ENCODE data around the gene CYP46A1. TPM values are rescaled to one million over a fixed set of nuclear protein-coding genes. Genes with fewer than 3 reads are reported as not detected.
A peak's percentile ranks its signal among the peaks of the same experiment; 100 is the strongest.

Gene CYP46A1
- total RNA-seq, 1 experiment from 2014 or later: not detected

- Histone ChIP-seq H3F3A (ENCODE audit: insufficient read depth, low read depth) (peaks cover 16% of the 10 kb centered on the region; the same call in 1 of the 2 replicates), H3K79me2 (ENCODE audit: low read depth) (no peaks in the 10 kb centered on the region), H3K4me3 (no peak overlapping the region), H3K36me3 (ENCODE audit: low read depth) (no peaks in the 10 kb centered on the region), H3K4me1 (replicated peaks; ENCODE audit: insufficient read depth) (peaks cover 55% of the 10 kb centered on the region), H2AFZ (peak overlapping the region; percentile 82; the same call in 1 of the 2 replicates), H4K20me1 (ENCODE audit: insufficient read depth) (no peaks in the 10 kb centered on the region), H3K9me2 (ENCODE audit: insufficient read depth) (no peaks in the 10 kb centered on the region), H3K9me3 (ENCODE audit: insufficient read depth, low read depth) (no peaks in the 10 kb centered on the region), H3K27ac (peak overlapping the region; percentile 91), H3K27me3 (ENCODE audit: insufficient read depth, low read depth) (no peaks in the 10 kb centered on the region), H3K4me2 (peak overlapping the region; percentile 64)
- peak; percentile 37 to 81 for DNase-seq
- ChIA-PET CTCF (no interaction called here), POLR2A (ENCODE audit: unreplicated experiment) (no interaction called here)
- TF ChIP-seq CTCF (conservative IDR thresholded peaks at IDR 0.05) (no peak), EZH2 (IDR thresholded peaks at IDR 0.05; ENCODE audit: low read depth) (no peak)
- BruUV-seq (replicated peaks): no TSS peak
- intact Hi-C loops (cut with micrococcal nuclease; ENCODE audit: unreplicated experiment): no loop called here
Measured at GRCh38 chr14:99752486-99753121, 68.5 kb downstream of the CYP46A1 start.

DNA sequence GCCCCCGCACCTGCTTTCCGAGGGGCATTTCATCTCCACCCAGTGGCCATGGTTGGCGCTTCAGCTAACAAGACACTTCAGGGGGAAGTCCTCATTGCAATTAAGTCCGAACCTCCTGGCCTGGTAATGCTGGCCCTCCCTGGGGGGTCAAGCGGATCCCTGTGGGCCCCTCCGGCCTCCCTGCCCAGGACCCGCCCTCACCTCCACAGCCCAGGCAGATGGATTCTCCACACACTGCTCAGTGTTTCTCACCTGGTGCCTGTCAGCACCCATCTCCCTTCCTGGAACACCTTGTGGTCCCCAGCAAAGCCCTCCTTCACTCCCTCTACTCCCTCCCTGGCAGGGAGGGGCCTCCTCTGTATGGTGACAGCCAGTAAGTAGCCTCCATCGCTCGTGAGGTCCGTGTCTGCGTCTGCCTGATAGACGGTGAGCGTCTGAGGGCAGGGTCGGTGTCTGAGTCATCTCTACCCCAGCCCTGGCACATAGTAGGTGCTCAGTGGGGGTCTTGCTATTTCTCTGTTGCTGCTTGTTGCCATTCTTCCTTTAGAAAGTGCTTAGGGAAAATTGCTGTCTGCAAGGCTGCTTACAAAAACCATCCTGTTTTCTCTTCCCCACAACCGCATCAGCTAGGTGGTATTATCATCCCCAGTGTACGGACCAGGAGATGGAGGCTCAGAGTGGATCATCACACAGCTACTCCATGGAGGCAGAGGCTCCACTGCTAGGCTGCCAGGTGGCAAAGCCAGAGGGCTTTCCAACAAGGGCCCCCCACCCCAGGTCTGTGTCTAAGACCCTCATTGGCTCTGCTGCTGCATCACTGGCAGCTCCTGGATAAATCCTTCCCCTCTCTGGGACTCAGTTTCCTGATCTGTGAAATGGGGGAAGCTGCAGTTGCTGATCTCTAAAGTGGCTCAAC lies 69.4 kb downstream of the CYP46A1 start:
- peak overlapping the region; percentile 43 for H3K27ac ChIP-seq
- no peak for DNase-seq
- H3K9me2 ChIP-seq (ENCODE audit: insufficient read depth): no peaks in the 10 kb centered on the region
- peaks cover 63% of the 10 kb centered on the region for H3K4me1 ChIP-seq (replicated peaks; ENCODE audit: insufficient read depth)
- ChIA-PET CTCF (no interaction called here), POLR2A (ENCODE audit: unreplicated experiment) (no interaction called here)
- H3K27me3 ChIP-seq (ENCODE audit: insufficient read depth, low read depth): no peaks in the 10 kb centered on the region
- H3K4me2 ChIP-seq: 0 out of 2 replicates have a peak overlapping the region, but pooled peaks have one; percentile 28
- no peaks in the 10 kb centered on the region for H3K9me3 ChIP-seq (ENCODE audit: insufficient read depth, low read depth)
- no peak overlapping the region for H2AFZ ChIP-seq
- no TSS peak for BruUV-seq (replicated peaks)
- H3K79me2 ChIP-seq (ENCODE audit: low read depth): no peaks in the 10 kb centered on the region
- H3F3A ChIP-seq (ENCODE audit: insufficient read depth, low read depth): peaks cover 23% of the 10 kb centered on the region; the same call in 1 of the 2 replicates
- intact Hi-C loops (cut with micrococcal nuclease; ENCODE audit: unreplicated experiment): no loop called here
- no peaks in the 10 kb centered on the region for H3K36me3 ChIP-seq (ENCODE audit: low read depth)
- H3K4me3 ChIP-seq: no peak overlapping the region
- TF ChIP-seq CTCF (conservative IDR thresholded peaks at IDR 0.05): no peak
- no peak for TF ChIP-seq EZH2 (IDR thresholded peaks at IDR 0.05; ENCODE audit: low read depth)
- no peaks in the 10 kb centered on the region for H4K20me1 ChIP-seq (ENCODE audit: insufficient read depth)

- no peak for DNase-seq
- intact Hi-C loops (cut with micrococcal nuclease; ENCODE audit: unreplicated experiment): no loop called here
Measured at GRCh38 chr14:99754141-99755067, 70.3 kb downstream of the CYP46A1 start.

More at GRCh38 chr14:99754141-99755067, 70.3 kb downstream of the CYP46A1 start:
- no TSS peak for BruUV-seq (replicated peaks)
- peaks cover 67% of the 10 kb centered on the region for H3K4me1 ChIP-seq (replicated peaks; ENCODE audit: insufficient read depth)
- H3K9me3 ChIP-seq (ENCODE audit: insufficient read depth, low read depth): no peaks in the 10 kb centered on the region
- H2AFZ ChIP-seq: no peak overlapping the region
- TF ChIP-seq EZH2 (IDR thresholded peaks at IDR 0.05; ENCODE audit: low read depth) (no peak), CTCF (conservative IDR thresholded peaks at IDR 0.05) (no peak)
- H4K20me1 ChIP-seq (ENCODE audit: insufficient read depth): no peaks in the 10 kb centered on the region
- H3K27me3 ChIP-seq (ENCODE audit: insufficient read depth, low read depth): no peaks in the 10 kb centered on the region
- H3K9me2 ChIP-seq (ENCODE audit: insufficient read depth): no peaks in the 10 kb centered on the region
- no peak overlapping the region for H3K4me3 ChIP-seq
- no peak overlapping the region for H3K27ac ChIP-seq
- ChIA-PET POLR2A (ENCODE audit: unreplicated experiment) (no interaction called here), CTCF (no interaction called here)
- peaks cover 23% of the 10 kb centered on the region; the same call in 1 of the 2 replicates for H3F3A ChIP-seq (ENCODE audit: insufficient read depth, low read depth)
- H3K36me3 ChIP-seq (ENCODE audit: low read depth): no peaks in the 10 kb centered on the region
- no peaks in the 10 kb centered on the region for H3K79me2 ChIP-seq (ENCODE audit: low read depth)
- H3K4me2 ChIP-seq: no peak overlapping the region
